Measurements from ENCODE around the gene DIO3. TPM values are rescaled to one million over a fixed set of nuclear protein-coding genes. Genes with fewer than 3 reads are reported as not detected.

Gene DIO3
- total RNA-seq, 1 donor from 2014 or later: 0.13 TPM

GRCh38 chr14:101518611-101519473, 42.5 kb upstream of the DIO3 start:
- Histone ChIP-seq H3K27me3 (ENCODE audit: control insufficient read depth, insufficient read depth, low read length) (peaks cover 4% of the 10 kb centered on the region), H3K36me3 (ENCODE audit: control insufficient read depth, insufficient read depth, low read length) (no peaks in the 10 kb centered on the region), H3K4me3 (ENCODE audit: low read depth, low read length) (no peak overlapping the region)
- TF ChIP-seq CTCF (IDR thresholded peaks at IDR 0.05; ENCODE audit: insufficient read depth, low read length, poor library complexity, severe bottlenecking): no peak
- DNase-seq (ENCODE audit: low read depth): no peak

GRCh38 chr14:101520621-101521472, 40.4 kb upstream of the DIO3 start:
- Histone ChIP-seq H3K27me3 (ENCODE audit: control insufficient read depth, insufficient read depth, low read length) (peaks cover 11% of the 10 kb centered on the region), H3K36me3 (ENCODE audit: control insufficient read depth, insufficient read depth, low read length) (no peaks in the 10 kb centered on the region), H3K4me3 (ENCODE audit: low read depth, low read length) (no peak overlapping the region)
- no peak for DNase-seq (ENCODE audit: low read depth)
- no peak for TF ChIP-seq CTCF (IDR thresholded peaks at IDR 0.05; ENCODE audit: insufficient read depth, low read length, poor library complexity, severe bottlenecking)

- H3K4me3 ChIP-seq (ENCODE audit: low read depth, low read length): no peak overlapping the region
- no peaks in the 10 kb centered on the region for H3K36me3 ChIP-seq (ENCODE audit: control insufficient read depth, insufficient read depth, low read length)
- TF ChIP-seq CTCF (IDR thresholded peaks at IDR 0.05; ENCODE audit: insufficient read depth, low read length, poor library complexity, severe bottlenecking): no peak
- no peak for DNase-seq (ENCODE audit: low read depth)
- H3K27me3 ChIP-seq (ENCODE audit: control insufficient read depth, insufficient read depth, low read length): peaks cover 13% of the 10 kb centered on the region
Measured at GRCh38 chr14:101521473-101521915, 39.8 kb upstream of the DIO3 start.

- H3K4me3 ChIP-seq (ENCODE audit: low read depth, low read length): no peak overlapping the region
Measured at GRCh38 chr14:101521978-101522377, 39.3 kb upstream of the DIO3 start.

More at GRCh38 chr14:101521978-101522377, 39.3 kb upstream of the DIO3 start:
- TF ChIP-seq CTCF (IDR thresholded peaks at IDR 0.05; ENCODE audit: insufficient read depth, low read length, poor library complexity, severe bottlenecking): no peak
- no peak for DNase-seq (ENCODE audit: low read depth)
- Histone ChIP-seq H3K27me3 (ENCODE audit: control insufficient read depth, insufficient read depth, low read length) (peaks cover 13% of the 10 kb centered on the region), H3K36me3 (ENCODE audit: control insufficient read depth, insufficient read depth, low read length) (no peaks in the 10 kb centered on the region)
